GM12873 (cell line): Measurements from ENCODE around the gene CWC27.
A peak's percentile ranks its signal among the peaks of the same experiment; 100 is the strongest.

Source experiments
- TF ChIP-seq, protein P1 (sequence below): IDR thresholded peaks from 2 replicates; pipeline ENCODE4 v1.5.1; 2012; ENCODE audit warnings: low read depth, mild to moderate bottlenecking, moderate library complexity, low read length, control low read depth; ENCODE audit not compliant: insufficient read depth; ENCODE audit errors: missing control alignments

The CWC27 gene, protein sequence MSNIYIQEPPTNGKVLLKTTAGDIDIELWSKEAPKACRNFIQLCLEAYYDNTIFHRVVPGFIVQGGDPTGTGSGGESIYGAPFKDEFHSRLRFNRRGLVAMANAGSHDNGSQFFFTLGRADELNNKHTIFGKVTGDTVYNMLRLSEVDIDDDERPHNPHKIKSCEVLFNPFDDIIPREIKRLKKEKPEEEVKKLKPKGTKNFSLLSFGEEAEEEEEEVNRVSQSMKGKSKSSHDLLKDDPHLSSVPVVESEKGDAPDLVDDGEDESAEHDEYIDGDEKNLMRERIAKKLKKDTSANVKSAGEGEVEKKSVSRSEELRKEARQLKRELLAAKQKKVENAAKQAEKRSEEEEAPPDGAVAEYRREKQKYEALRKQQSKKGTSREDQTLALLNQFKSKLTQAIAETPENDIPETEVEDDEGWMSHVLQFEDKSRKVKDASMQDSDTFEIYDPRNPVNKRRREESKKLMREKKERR

DNA sequence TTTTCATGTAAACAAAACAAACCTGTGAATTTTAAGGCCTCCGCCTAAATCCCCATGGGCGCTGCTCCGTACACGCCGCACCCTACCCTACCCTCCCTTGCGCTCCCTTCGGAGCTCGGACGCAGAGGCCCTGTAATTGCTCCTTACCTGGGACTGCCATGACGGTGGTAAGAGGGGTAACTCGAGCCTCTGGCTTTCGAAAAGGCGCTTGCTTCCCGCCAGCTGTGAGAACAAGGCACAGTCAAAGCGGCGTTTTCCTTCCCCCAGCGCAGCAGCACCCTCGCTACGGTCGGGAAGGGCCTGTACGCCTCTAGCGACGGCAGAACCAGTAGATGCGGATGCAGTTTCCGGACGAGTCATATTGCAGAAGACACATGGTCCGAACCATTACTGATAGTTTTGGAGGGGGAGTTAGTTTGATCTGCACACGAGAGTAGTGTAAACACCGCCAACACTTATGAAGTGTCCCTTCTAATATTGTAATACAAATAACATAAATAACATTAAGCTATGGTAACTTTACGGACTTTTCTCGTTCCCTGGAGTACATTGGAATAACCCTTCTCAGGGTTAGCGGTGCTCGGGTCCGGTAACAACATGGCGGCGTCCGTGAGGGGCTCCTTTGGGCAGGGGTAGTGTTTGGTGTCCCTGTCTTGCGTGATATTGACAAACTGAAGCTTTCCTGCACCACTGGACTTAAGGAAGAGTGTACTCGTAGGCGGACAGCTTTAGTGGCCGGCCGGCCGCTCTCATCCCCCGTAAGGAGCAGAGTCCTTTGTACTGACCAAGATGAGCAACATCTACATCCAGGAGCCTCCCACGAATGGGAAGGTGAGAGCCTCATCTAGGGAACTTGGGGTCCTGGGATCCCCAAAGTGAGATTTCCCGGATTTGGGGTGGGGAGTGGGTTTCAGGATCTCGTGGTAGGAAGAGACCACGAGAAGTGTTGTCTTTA lies at the start of gene CWC27, which contains the start of gene SREK1IP1:
CWC27 (plus strand) TSS at position 573 of the 955 bp plus-strand sequence; CDS start at position 790, 217 bp downstream.
SREK1IP1 (minus strand) TSS at position 334 of the 955 bp plus-strand sequence; CDS start at position 160, 174 bp downstream.
- TF ChIP-seq, protein P1, sequence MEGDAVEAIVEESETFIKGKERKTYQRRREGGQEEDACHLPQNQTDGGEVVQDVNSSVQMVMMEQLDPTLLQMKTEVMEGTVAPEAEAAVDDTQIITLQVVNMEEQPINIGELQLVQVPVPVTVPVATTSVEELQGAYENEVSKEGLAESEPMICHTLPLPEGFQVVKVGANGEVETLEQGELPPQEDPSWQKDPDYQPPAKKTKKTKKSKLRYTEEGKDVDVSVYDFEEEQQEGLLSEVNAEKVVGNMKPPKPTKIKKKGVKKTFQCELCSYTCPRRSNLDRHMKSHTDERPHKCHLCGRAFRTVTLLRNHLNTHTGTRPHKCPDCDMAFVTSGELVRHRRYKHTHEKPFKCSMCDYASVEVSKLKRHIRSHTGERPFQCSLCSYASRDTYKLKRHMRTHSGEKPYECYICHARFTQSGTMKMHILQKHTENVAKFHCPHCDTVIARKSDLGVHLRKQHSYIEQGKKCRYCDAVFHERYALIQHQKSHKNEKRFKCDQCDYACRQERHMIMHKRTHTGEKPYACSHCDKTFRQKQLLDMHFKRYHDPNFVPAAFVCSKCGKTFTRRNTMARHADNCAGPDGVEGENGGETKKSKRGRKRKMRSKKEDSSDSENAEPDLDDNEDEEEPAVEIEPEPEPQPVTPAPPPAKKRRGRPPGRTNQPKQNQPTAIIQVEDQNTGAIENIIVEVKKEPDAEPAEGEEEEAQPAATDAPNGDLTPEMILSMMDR: peak; percentile 8

DNA sequence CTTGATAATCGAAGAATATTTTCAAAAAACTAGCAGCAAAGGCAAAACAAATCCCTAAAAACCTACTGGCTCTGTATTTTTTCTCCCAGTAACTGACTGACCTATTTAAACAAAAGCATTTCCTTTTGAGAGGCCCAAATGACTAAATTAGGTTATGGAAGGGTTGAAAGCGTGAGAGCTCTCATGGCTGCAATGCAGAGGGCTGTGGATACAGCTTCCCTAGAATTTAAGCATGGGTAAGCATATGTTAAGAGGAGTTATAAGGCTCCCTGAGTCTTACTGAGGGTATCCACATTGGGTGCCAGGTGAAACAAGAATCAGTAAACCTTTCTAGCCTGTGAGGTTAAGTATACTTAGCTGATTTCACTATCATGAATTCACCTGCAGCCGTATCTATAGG lies 46.1 kb upstream of the CWC27 start:
- TF ChIP-seq, protein P1: no peak

DNA sequence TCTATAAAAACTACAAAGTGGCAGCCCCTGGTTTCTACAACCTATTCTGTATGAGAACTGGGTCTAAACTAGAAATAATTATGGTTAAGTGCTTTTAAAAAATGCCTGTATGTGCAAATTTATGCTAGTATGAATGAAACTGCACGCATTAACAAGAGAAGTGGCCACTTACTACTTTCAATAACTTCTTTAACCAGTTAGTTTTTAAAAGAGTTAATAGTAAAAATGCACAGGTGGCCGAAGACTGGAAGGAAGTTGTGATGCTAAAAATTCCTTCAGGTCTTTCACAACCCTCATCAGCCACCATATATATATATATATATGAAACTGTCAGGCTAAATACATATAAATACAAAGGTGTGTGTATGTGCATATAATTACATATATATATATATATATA lies 41.6 kb upstream of the CWC27 start:
- TF ChIP-seq, protein P1: no peak

DNA sequence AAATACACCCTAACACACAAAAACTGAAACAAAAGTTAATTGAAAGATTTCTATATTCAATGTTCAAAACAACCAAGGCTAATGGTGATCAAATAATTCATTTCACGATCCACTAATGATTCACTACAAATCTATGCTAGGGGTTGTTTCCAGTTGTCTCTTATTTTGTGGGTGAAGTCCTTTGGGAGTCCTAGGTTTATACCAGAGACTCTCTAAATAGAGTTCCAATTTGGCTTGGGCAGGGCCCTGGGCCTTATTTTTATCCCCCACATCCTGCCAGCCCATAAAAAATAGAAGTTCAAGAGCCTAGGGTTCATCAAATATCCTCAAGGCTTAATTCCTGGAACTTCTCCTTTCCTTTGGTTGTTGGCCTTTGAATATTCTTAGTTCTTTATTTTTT lies 26.3 kb upstream of the CWC27 start:
- TF ChIP-seq, protein P1: no peak

DNA sequence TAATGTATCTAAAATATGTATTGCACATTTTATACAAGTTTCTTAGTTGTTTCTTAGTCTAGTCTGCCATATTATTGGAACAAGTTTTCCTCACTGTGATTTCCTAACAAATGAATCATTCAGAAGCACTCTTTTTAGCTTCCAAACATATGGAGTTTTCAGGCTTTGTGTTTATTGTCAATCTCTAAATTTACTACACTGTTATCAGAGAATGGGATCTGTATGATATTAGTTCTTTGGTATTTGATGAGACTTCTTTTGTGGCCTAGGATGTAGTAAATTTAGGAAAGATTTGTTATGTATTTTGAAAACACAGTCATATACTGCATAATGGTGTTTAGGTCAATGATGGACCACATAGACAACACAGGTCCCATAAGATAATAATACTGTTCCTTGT lies 25.9 kb upstream of the CWC27 start:
- TF ChIP-seq, protein P1: no peak

DNA sequence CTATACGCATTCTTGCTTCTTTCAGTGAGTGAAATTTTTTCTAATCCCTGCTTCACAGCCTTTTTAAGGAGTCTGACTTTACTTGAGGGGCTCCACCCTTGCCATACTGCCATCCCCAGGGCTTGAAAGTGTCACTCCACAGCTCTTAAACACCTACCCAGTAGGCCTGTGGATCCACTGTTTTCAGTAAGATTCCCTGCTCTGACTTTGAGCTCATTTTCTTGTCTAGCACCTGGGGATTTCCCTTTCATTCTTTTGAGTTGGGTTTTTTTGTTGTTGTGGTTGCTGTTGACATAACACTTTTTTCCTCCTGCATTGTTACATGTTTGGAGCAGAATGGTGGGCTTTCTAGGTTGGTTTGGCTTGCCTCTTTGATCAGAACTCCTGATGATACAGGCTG lies 23.8 kb upstream of the CWC27 start:
- TF ChIP-seq, protein P1: no peak

DNA sequence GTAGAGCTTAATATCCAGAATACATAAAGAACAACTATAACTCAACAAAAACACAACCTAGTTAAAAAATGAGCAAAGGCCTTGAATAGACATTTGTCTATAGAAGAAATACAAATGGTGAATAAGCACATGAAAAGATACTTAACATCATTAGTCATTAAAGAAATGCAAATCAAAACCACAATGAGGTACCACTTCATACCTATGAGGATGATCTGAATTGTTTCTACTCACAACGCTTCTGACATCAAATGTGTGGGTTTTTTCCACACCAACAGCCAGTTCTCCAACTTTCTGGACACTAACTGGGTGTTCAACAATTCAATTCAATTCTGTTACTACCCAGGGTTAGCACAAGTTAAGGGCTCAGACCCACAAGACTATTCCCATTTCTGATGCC lies 22.3 kb upstream of the CWC27 start:
- TF ChIP-seq, protein P1: no peak
